HCT116 (cell line): ENCODE data around the gene ZP1. TPM values are rescaled to one million over a fixed set of nuclear protein-coding genes. Genes with fewer than 3 reads are reported as not detected.

Experiments
- ATAC-seq: fragments of 200-7000 bp; cut with Tn5 transposase; 2 replicates; pipeline ENCODE4 v1.9.1; 2020; ENCODE audit warnings: mild to moderate bottlenecking, moderate library complexity
- BruUV-seq: library from RNA; stranded (reverse); fragments of 400-500 nt; replicated peaks from 2 replicates; lab custom pipeline; 2021; lab: Mats Ljungman, UMichigan
- CTCF ChIA-PET: fragments of 300-600 bp; sonication (Branson Sonifier 250); formaldehyde crosslinking; loops from one replicate; lab custom pipeline; 2021; ENCODE audit warnings: antibody characterized with exemption; lab: Charles Lee
- POLR2A ChIA-PET: fragments of 300-600, 350-600 bp; sonication (Branson Sonifier 250); formaldehyde crosslinking; loops from one replicate; lab custom pipeline; 2021; ENCODE audit warnings: antibody characterized with exemption; lab: Charles Lee
- RAD21 ChIA-PET, 2 experiments: fragments of 300-600 bp; sonication (Branson Sonifier 250); formaldehyde crosslinking; loops; one replicate each; lab custom pipeline; 2023; ENCODE audit warnings: low total read pairs in 2 of 2; ENCODE audit not compliant: uncharacterized antibody in 2 of 2, unreplicated experiment in 2 of 2, low non-redundant PET in 1 of 2; lab: Charles Lee
- DNase-seq: peaks from one replicate; pipeline ENCODE4 v3.0.0-alpha.2; 2010; ENCODE audit warnings: low read depth, low spot score
- H2AFZ ChIP-seq: fragments of 200-600 bp; shearing (Covaris generic), sonication (generic); 2 replicates; pipeline ENCODE4 v1.6.1; 2017; ENCODE audit warnings: low read depth, mixed run types, mixed read lengths, antibody characterized with exemption, low read length; ENCODE audit not compliant: poor library complexity, severe bottlenecking
- H3K27ac ChIP-seq: 2 replicates; pipeline ENCODE4 v1.5.1; 2012; ENCODE audit warnings: low read depth, low read length
- H3K27me3 ChIP-seq: fragments of 200-600 bp; sonication (generic); 2 replicates; pipeline ENCODE4 v1.6.1; 2016; ENCODE audit warnings: mixed run types, low read length, mixed read lengths; ENCODE audit not compliant: insufficient read depth
- H3K36me3 ChIP-seq, 2 experiments: fragments of 200-500 bp in 1 of 2; fragments of 200-600 bp in 1 of 2; sonication (Bioruptor generic) in 1 of 2; sonication (generic) in 1 of 2; 2 replicates each; pipeline versions ENCODE4 v1.5.1 to v1.6.1; 2014 to 2016; ENCODE audit warnings: low read length in 2 of 2, inconsistent platforms in 1 of 2, mixed read lengths in 1 of 2, mixed run types in 1 of 2; ENCODE audit not compliant: insufficient read depth in 2 of 2, control insufficient read depth in 1 of 2
- H3K4me1 ChIP-seq, 2 experiments: fragments of 200-600 bp in 1 of 2; sonication (generic) in 1 of 2; 2 replicates each; pipeline versions ENCODE4 v1.5.1 to v1.6.1; 2012 to 2017; ENCODE audit warnings: low read length in 2 of 2, inconsistent platforms in 1 of 2, mild to moderate bottlenecking in 1 of 2, mixed read lengths in 1 of 2, mixed run types in 1 of 2, moderate library complexity in 1 of 2; ENCODE audit not compliant: insufficient read depth in 2 of 2, control insufficient read depth in 1 of 2
- H3K4me2 ChIP-seq: fragments of 200-600 bp; sonication (generic); 2 replicates; pipeline ENCODE4 v1.6.1; 2017; ENCODE audit warnings: mixed run types, low read length, mixed read lengths
- H3K4me3 ChIP-seq, 2 experiments: fragments of 200-600 bp in 1 of 2; sonication (generic) in 1 of 2; replicated peaks in 1 of 2; 2 replicates each; pipeline ENCODE4 v1.5.1; 2011 to 2016; ENCODE audit warnings: low read length in 2 of 2, control low read depth in 1 of 2, low read depth in 1 of 2, mild to moderate bottlenecking in 1 of 2, mixed read lengths in 1 of 2, mixed run types in 1 of 2
- H3K79me2 ChIP-seq: fragments of 200-600 bp; sonication (generic); 2 replicates; pipeline ENCODE4 v1.6.1; 2017; ENCODE audit warnings: mild to moderate bottlenecking, mixed run types, low read length, moderate library complexity, mixed read lengths; ENCODE audit not compliant: insufficient read depth
- H3K9ac ChIP-seq: fragments of 200-600 bp; sonication (generic); 2 replicates; pipeline ENCODE4 v1.6.1; 2016; ENCODE audit warnings: low read length, mixed read lengths
- H3K9me2 ChIP-seq: fragments of 200-600 bp; sonication (generic), shearing (Covaris generic); 2 replicates; pipeline ENCODE4 v1.6.1; 2017; ENCODE audit warnings: mixed run types, mild to moderate bottlenecking, moderate library complexity; ENCODE audit not compliant: insufficient read depth
- H3K9me3 ChIP-seq, 2 experiments: fragments of 200-500 bp in 1 of 2; fragments of 200-600 bp in 1 of 2; sonication (Bioruptor generic) in 1 of 2; sonication (generic) in 1 of 2; 2 replicates each; pipeline ENCODE4 v1.6.1; 2014 to 2017; ENCODE audit warnings: low read length in 2 of 2, mixed read lengths in 2 of 2, inconsistent platforms in 1 of 2, low read depth in 1 of 2, mild to moderate bottlenecking in 1 of 2, mixed run types in 1 of 2, moderate library complexity in 1 of 2; ENCODE audit not compliant: control insufficient read depth in 1 of 2, insufficient read depth in 1 of 2
- H4K20me1 ChIP-seq: fragments of 200-600 bp; sonication (generic), shearing (Covaris generic); 2 replicates; pipeline ENCODE4 v1.6.1; 2017; ENCODE audit warnings: mixed run types, mild to moderate bottlenecking, moderate library complexity; ENCODE audit not compliant: insufficient read depth
- CEBPB ChIP-seq: IDR thresholded peaks from 2 replicates; pipeline ENCODE4 v1.6.1; 2012; ENCODE audit warnings: low read depth
- CTCF ChIP-seq, 3 experiments: fragments of 200-600 bp in 1 of 3; sonication (generic) in 1 of 3; IDR thresholded peaks in 2 of 3; conservative IDR thresholded peaks in 1 of 3; 2 replicates each; pipeline ENCODE4 v1.5.1; 2012 to 2017; ENCODE audit warnings: low read depth in 2 of 3, low read length in 2 of 3, antibody characterized with exemption in 1 of 3, borderline replicate concordance in 1 of 3, control low read depth in 1 of 3, mild to moderate bottlenecking in 1 of 3, mixed read lengths in 1 of 3, mixed run types in 1 of 3, moderate library complexity in 1 of 3; ENCODE audit not compliant: insufficient read depth in 1 of 3
- JUND ChIP-seq: IDR thresholded peaks from 2 replicates; pipeline ENCODE4 v1.6.1; 2012
- MAX ChIP-seq: IDR thresholded peaks from 2 replicates; pipeline ENCODE4 v1.6.1; 2012
- POLR2AphosphoS5 ChIP-seq: IDR thresholded peaks from 2 replicates; pipeline ENCODE4 v1.6.1; 2011; ENCODE audit warnings: mild to moderate bottlenecking, low read depth, low read length, moderate library complexity
- RAD21 ChIP-seq: IDR thresholded peaks from 2 replicates; pipeline ENCODE4 v1.6.1; 2012; ENCODE audit warnings: low read depth, mild to moderate bottlenecking
- REST ChIP-seq: IDR thresholded peaks from 2 replicates; pipeline ENCODE4 v1.6.1; 2012; ENCODE audit warnings: low read depth
- SRF ChIP-seq: IDR thresholded peaks from 2 replicates; pipeline ENCODE4 v1.6.1; 2012; ENCODE audit warnings: low read depth
- TCF7L2 ChIP-seq: IDR thresholded peaks from 2 replicates; pipeline ENCODE4 v1.7.0; 2011; ENCODE audit warnings: borderline replicate concordance, inconsistent platforms; ENCODE audit not compliant: insufficient read depth, insufficient read length; ENCODE audit errors: extremely low read depth
- intact Hi-C: fragments of 100-400 bp; cut with micrococcal nuclease; formaldehyde crosslinking; loops from 2 replicates; pipeline ENCODE4 v1.10.0; 2022
- total RNA-seq: library from RNA; stranded (reverse); gene quantifications from one replicate; pipeline ENCODE4 v1.2.1, GENCODE V29; 2021; ENCODE audit not compliant: unreplicated experiment
- TF ChIP-seq, protein P1 (sequence below): IDR thresholded peaks from 2 replicates; pipeline ENCODE4 v1.6.1; 2011; ENCODE audit warnings: mild to moderate bottlenecking, low read length, moderate library complexity; ENCODE audit not compliant: insufficient replicate concordance; ENCODE audit errors: extremely low read depth

The ZP1 gene
- total RNA-seq, 1 experiment from 2014 or later = not detected

DNA sequence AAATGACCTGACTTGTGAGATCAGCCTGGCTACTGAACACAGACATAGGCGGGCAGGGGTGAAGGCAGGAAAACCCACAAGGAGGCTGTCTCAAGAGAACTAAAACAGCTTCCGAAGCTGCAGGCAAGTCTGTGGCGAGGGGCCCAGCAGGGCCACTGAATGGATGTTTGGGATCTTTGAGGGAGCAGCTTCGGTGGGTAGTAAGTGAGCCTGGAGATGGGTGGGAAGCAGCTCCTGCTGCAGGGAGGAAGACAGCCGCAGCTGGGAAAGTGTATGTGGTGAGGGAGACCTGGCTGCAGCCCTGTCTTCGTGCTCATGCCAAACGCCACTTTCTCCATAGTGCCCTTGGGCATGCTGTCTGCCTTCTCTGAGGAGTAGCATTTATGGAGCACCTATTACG lies 22.0 kb upstream of the ZP1 start:
- TF ChIP-seq POLR2AphosphoS5 (no peak), MAX (no peak), JUND (no peak)
- TF ChIP-seq, protein P1, sequence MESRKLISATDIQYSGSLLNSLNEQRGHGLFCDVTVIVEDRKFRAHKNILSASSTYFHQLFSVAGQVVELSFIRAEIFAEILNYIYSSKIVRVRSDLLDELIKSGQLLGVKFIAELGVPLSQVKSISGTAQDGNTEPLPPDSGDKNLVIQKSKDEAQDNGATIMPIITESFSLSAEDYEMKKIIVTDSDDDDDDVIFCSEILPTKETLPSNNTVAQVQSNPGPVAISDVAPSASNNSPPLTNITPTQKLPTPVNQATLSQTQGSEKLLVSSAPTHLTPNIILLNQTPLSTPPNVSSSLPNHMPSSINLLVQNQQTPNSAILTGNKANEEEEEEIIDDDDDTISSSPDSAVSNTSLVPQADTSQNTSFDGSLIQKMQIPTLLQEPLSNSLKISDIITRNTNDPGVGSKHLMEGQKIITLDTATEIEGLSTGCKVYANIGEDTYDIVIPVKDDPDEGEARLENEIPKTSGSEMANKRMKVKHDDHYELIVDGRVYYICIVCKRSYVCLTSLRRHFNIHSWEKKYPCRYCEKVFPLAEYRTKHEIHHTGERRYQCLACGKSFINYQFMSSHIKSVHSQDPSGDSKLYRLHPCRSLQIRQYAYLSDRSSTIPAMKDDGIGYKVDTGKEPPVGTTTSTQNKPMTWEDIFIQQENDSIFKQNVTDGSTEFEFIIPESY = no peak
- intact Hi-C loops = no loop called here
- H3K4me2 ChIP-seq = no peak overlapping the region
- H3K4me3 ChIP-seq = no peak overlapping the region
- no peak overlapping the region for H2AFZ ChIP-seq
- ChIA-PET CTCF (interaction anchor here (1.2 kb wide), 1 partner anchor 42 kb away, joined by 4 read pairs; no protein-coding TSS in a partner anchor), POLR2A (no interaction called here), RAD21 (no interaction called here)
- H4K20me1 ChIP-seq = no peaks in the 10 kb centered on the region
- no peaks in the 10 kb centered on the region for H3K9me2 ChIP-seq
- H3K9ac ChIP-seq = no peak overlapping the region
- H3K27me3 ChIP-seq = no peaks in the 10 kb centered on the region
- no peak overlapping the region for H3K27ac ChIP-seq
- DNase-seq = no peak
- ATAC-seq = no peak
- H3K4me1 ChIP-seq = peaks cover 13 to 23% of the 10 kb centered on the region in 2 experiments
- H3K9me3 ChIP-seq = no peaks in the 10 kb centered on the region
- no TSS peak for BruUV-seq
- H3K79me2 ChIP-seq = peaks cover 60% of the 10 kb centered on the region
- peaks cover 15 to 52% of the 10 kb centered on the region in 2 experiments for H3K36me3 ChIP-seq

DNA sequence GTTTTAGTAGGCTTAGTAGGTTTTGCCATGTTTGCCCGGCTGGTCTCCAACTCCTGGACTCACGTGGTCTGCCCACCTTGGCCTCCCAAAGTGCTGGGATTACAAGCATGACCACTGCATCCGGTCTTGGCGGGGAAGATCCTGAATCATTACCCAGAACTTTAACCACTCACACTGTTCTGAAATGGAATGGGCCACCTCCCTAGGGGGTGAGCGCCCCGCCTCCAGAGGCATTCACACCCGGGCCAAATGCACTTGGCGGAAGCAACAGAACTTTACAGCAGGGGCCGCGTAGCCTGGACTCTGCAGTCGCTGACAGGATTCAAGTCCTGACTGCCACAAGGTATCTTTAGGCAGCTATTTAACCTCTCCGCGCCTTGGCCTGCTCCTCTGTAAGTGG lies 20.1 kb upstream of the ZP1 start:
- CTCF ChIA-PET = no interaction called here
- intact Hi-C loops = no loop called here

More for the DNA sequence above, 20.1 kb upstream of the ZP1 start:
- ATAC-seq (no peak), DNase-seq (no peak)
- ChIA-PET RAD21 (no interaction called here), POLR2A (no interaction called here)
- H3K27ac ChIP-seq = no peak overlapping the region
- no peaks in the 10 kb centered on the region for H3K9me3 ChIP-seq
- peaks cover 56% of the 10 kb centered on the region for H3K79me2 ChIP-seq
- H3K36me3 ChIP-seq = peaks cover 23 to 66% of the 10 kb centered on the region in 2 experiments
- H2AFZ ChIP-seq = no peak overlapping the region
- H4K20me1 ChIP-seq = no peaks in the 10 kb centered on the region
- H3K27me3 ChIP-seq = no peaks in the 10 kb centered on the region
- TF ChIP-seq CTCF (IDR thresholded peaks at IDR 0.05 in 2 of 3, conservative IDR thresholded peaks at IDR 0.05 in 1 of 3; ENCODE audit: borderline replicate concordance in 1 of 3, insufficient read depth in 1 of 3, low read depth in 2 of 3, low read length in 2 of 3) (no peak), CEBPB (no peak), RAD21 (no peak), TCF7L2 (no peak), REST (no peak), SRF (no peak)
- BruUV-seq = no TSS peak
- H3K4me1 ChIP-seq = peaks cover 10 to 16% of the 10 kb centered on the region in 2 experiments
- H3K4me2 ChIP-seq = no peak overlapping the region
- no peaks in the 10 kb centered on the region for H3K9me2 ChIP-seq
- H3K4me3 ChIP-seq = no peak overlapping the region
- no peak overlapping the region for H3K9ac ChIP-seq
